GM12864 (cell line): ENCODE data around the gene C16orf95.

ENCODE experiments used
- DNase-seq: peaks from one replicate; pipeline ENCODE4 v3.0.0-alpha.2; 2011; ENCODE audit warnings: low read depth
- H3K4me3 ChIP-seq: 2 replicates; pipeline ENCODE4 v1.5.1; 2011; ENCODE audit warnings: mild to moderate bottlenecking, low read depth, low read length, control low read depth
- CTCF ChIP-seq: IDR thresholded peaks from 2 replicates; pipeline ENCODE4 v1.5.1; 2011; ENCODE audit warnings: low read depth, mild to moderate bottlenecking, moderate library complexity, low read length, control low read depth, inconsistent platforms; ENCODE audit errors: missing control alignments

Gene C16orf95

DNA sequence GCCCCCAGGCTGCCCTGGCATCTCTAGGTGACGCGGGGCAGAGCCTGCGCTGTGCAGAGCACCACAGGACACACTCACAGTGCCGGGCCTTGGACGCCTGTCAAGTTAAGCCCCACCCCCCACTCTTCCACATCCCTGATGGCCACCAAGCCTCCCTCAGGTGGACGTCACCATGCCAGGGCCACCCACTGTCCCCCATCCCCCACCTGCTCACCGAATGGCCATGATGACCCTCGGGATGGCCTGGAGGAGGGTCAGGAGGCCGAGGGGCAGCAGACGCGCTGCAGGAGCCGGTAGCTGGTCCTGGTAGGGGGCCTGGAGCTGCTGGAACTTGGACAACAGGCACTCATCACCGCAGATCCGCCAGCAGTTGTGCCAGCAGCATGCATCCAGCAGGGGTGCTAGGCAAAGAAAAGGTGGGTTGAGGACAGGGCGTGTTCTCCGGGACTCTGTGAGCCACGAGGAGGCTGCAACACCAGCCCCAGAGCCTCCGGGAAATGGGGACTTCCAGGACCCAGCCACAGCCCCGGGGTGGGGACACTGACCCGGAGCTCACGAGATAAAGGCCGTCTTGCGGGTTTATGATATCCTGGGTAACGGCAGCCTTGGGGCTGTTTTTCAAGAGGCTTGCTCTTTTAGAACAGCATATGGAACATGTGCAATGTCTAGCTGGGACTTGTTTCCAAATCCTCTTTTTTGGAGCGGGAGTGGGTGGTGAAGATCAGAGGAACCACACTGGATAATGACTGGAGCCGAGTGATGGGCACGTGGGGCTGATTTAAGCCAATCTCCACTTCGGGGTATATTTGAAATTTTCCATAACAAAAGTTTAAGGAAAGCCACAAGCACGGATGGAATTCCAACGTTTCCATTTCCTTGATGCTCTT lies 11.4 kb downstream of the C16orf95 start:
- DNase-seq: no peak
- TF ChIP-seq CTCF: no peak
- no peak overlapping the region for H3K4me3 ChIP-seq

GRCh38 chr16:87304951-87305350 lies 12.2 kb downstream of the C16orf95 start:
- no peak for TF ChIP-seq CTCF
- H3K4me3 ChIP-seq: no peak overlapping the region
- no peak for DNase-seq

DNA sequence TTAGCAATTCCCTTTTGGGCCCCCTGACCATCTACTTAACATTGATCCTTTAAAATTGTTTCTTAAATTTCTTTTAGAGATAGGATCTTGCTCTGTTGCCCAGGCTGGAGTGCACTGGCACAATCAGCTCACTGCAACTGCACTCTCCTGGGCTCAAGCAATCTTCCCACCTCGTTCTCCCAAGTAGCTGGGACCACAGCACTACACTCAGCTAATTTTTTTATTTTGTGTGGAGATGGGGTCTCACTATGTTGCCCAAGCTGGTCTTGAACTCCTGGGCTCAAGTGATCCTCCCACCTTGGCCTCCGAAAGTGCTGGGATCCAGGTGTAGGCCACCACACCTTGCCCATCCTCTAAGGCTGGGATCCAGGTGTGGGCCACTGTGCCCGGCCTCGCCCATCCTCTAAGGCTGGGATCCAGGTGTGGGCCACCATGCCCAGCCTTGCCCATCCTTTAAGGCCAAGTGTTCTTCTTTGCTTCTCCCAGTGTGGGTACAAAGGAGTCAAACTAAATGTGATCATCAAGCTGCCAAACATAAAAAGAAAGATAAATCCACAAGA lies 13.2 kb downstream of the C16orf95 start:
- no peak for TF ChIP-seq CTCF
- no peak for DNase-seq
- no peak overlapping the region for H3K4me3 ChIP-seq

DNA sequence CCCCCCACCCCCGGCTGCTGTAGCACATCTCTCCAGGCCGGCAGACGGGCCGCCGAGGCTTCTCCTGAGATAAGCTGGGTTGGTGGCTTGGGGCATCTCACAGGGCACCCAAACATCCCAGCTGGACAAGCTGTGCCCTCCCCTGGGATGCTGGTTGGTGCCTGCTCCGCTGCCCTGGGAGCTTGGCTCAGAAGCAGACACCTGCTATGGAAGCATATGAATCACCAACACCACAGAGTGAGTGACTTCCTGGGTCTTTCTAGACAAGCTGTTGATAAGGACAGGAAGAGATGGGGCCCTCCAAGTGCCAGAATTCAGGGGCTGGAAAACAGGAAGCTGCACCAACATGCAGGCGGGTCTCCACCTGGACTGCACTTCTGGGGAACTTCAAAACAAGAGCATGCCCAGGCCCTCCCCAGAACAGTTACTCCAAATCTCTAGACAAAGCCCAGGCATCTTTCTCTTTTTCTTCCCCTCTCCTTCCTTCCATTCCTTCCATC lies 13.7 kb downstream of the C16orf95 start:
- TF ChIP-seq CTCF: no peak
- DNase-seq: no peak

DNA sequence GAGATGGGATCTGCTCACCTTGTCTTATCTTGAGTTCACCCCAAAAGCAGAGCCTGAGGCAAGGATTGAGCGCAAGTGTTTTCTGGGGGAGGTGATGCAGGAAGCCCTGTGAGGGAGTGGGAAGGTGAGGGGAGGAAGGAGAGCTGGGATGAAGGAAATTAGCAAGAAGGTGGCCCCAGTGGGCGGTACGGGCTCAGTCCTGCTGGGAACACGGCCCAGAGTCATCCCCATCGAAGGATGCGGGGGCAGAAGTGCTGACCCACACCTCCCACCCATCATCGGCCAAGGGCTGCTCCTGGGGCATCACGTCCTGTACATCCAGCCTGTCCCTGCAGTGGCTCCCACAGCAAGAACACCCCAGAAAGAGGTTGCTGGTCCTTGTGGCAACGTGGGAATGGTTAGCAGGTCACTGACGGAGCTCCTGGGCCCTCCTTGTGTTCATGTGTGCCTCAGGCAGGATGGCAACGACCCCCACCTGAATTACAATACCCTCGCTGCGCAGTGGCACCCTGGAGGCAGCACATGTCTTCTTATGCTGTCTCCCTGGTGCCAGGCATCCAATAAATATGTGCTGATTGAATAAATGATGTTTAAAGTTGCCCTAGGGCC lies 18.2 kb downstream of the C16orf95 start:
- H3K4me3 ChIP-seq: no peak overlapping the region
- no peak for DNase-seq
- no peak for TF ChIP-seq CTCF

More for the DNA sequence above, 13.7 kb downstream of the C16orf95 start:
- H3K4me3 ChIP-seq: no peak overlapping the region

GRCh38 chr16:87297918-87298631 lies 19.1 kb downstream of the C16orf95 start:
- no peak overlapping the region for H3K4me3 ChIP-seq
- peak; percentile 74 for TF ChIP-seq CTCF
- no peak for DNase-seq
